Renal cortical epithelial cell (primary cell): ENCODE measurements around the gene RFXAP. TPM values are rescaled to one million over a fixed set of nuclear protein-coding genes. Genes with fewer than 3 reads are reported as not detected.

ENCODE experiments used
- DNase-seq: peaks from one replicate; pipeline ENCODE4 v3.0.0-alpha.2; 2011; ENCODE audit warnings: low read depth
- total RNA-seq: library from RNA; depleted of rRNA; stranded (reverse); fragments of >200 nt; gene quantifications from 2 replicates; pipeline ENCODE4 v1.2.3, GENCODE V29; 2014

RFXAP gene
- total RNA-seq, 1 donor from 2014 or later: 2.3 TPM

DNA sequence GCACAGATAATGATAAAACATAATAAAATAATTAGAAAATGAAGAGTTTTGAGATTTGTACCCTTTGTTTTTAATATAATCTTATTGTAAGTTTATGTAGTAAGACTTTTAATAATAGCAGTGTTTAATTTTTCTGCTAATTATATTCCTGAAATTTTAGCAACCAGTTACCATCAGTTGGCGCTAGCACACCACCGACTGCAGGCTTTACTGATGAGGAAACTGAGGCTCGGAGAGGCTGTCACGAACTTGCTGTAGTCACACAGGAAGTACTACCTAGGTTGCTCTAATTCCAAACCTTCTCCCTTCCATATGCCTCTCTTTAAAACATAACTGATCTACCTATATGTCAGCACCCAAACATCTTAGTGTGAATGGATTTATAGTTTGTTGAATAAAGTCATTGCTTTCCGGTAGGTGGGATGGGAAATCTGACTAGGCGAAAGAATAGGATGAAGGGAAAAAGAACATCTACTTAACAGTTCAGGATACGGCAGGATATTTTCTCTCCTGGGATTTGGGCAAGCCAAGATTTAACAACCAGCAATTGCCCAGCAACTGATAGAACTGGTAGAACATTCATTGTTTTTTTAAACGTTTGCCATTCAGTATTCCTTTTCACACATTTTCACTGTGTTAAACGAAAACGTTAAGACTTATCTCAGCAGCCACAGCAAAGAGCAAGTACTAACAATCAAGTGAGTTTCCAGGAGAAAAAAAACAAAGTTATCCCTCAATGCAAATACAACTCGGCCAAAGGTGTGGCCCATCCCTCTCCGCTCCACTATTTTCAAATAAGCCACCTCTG, 822 bp upstream of the RFXAP start:
- DNase-seq: no peak

DNA sequence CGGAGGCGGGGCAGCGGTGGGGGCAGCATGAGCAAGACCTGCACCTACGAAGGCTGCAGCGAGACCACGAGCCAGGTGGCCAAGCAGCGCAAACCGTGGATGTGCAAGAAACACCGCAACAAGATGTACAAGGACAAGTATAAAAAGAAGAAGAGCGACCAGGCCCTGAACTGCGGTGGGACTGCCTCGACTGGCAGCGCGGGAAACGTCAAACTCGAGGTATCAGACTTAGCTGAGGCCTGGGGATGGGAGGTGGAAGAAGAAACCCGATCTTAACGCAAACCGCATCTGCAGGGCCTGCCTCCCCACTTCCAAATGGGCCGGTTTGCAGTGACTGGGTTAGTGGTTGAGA, 693 bp downstream of the RFXAP start:
- no peak for DNase-seq

DNA sequence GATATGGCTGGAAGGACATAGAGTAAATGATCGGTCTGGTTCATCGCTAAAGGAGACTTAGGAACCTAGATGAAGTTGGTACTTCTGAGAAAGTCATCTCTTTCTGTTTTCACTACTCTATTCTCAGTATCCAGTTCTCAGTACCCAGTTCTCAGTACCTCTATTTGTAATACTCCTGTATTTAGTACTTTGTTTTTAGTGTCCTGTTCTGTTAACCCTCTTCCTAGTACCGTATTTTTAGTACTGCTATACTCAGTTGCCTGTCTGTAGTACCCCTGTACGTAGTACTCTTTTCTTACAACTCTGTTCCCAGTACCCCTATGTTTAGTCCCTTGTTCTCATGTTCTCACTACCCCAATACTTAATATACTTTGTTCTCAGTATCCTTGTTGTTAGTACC, 1.2 kb downstream of the RFXAP start:
- DNase-seq: no peak

DNA sequence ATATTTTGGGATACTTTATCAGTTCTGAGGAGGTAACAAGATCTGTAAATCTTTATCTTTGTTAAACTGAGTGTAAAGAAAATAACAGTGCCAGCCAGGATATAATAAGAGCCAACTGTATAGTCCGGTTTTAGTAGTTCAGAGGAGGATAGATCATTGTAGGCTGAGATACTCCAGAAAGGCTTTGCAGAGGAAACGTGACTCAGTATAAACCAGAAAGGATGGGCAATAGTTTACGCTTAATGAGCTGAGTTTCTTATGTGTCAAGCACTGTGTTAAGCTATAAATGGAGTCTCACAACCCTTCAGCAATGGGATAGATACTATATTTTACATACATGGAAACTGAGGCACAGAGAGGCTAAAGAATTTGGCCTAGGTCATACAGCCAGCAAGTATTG, 3.8 kb downstream of the RFXAP start:
- no peak for DNase-seq

DNA sequence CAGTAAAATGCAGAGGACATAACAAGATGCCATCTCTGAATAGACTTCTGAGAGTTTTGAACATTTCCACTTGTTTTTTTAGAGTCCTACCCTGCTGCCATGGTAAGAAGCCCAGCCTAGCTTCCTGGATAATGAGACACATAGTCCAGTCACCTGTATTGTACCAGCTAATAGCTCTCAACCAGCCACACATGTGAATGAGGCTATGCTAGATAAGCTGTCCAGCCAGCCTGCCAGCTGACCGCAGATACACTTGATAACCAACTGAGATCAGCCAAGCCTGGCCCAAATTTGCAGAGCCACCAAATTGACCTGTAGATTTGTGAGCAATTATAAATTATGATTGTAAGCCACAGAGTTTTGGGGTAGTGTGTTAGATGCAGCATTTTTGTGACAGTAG, 10.7 kb downstream of the RFXAP start:
- no peak for DNase-seq

DNA sequence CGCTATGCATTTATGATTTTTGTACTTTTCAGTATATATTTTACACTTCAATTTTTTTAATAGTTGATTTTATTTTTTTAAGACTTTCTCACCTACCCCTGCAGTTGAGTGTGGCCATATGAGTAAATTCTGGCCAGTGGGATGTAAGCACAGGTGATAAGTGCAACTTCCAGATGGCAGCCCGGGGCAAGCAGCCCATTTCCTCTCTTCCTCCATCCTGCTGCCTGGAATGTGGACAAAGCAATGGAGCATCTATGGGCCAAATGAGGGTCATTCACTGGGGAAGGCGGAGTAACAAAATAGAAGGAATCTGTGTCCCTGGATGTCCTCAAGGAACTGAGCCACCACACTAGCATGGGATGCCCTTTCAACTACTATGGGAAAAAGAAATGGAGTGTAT, 12.3 kb downstream of the RFXAP start:
- DNase-seq: no peak

DNA sequence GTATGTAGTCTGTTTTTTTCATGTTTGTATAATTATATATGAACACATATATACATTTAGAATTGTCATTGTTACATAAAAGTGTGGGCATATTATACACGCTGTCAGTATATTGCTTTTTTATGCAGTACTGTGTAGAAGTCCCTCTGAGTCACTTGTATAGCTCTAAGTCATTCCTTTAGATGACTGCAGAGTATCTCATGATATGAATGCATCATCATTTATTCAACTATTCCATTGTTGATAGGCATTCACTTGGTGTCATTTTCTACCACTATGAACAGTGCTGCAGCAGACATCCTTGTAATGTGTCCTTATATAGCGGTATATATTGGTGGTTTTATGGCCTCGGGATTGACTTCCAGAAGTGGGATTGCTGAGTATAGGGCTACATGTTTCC, 15.3 kb downstream of the RFXAP start:
- DNase-seq: no peak

DNA sequence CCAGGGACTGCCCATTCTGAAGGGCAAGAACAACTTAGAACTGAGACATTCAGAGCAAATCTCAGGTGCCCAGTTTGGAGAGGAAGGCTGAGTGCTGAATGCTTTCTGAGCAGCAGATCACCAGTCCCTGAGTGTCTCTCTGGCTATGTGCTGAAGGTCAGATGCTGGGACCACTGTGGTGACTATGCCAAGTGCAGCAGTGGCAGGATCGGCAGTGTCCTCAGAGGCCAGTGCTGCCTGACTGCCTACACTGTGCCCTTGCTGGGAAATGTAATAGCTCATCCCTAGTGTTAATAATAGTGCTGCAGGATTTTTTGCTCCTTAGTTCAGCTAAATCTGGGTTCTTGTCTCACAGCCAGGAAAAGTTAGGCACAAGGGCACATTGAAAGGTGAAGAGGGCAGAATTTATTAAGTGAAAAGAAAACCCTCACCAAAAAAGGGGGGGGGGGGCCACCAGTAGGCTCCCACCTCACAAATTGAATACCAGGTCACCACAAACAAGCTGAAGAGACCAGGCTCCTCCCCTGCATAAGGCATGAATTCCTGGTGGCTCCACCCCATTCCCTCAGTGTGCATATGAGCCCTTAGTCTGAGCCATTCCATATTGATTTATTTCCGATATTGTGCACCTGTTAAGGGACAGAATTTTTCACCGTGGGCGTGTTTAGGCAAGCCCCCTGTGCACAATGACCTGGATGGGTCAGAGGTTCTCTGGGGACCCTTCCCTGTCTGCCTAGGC, 18.5 kb downstream of the RFXAP start:
- no peak for DNase-seq

DNA sequence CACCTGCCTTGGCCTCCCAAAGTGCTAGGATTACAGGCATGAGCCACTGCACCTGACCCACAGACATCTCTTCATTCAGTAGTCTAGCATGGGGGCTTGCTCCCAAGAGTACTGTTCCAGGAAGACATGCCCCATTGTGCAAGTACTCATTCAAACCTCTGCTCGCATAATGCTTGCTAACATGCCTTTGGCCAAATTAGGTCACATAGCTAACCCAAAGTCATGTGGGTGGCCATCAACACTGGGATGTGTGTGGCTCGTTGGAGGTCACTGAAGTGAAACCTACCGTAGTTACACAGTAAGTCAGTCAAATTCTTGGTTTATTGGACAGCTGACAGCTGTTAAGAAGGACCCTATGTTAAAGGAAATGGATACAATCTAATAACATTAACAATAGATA, 20.3 kb downstream of the RFXAP start:
- peak; percentile 94 for DNase-seq

DNA sequence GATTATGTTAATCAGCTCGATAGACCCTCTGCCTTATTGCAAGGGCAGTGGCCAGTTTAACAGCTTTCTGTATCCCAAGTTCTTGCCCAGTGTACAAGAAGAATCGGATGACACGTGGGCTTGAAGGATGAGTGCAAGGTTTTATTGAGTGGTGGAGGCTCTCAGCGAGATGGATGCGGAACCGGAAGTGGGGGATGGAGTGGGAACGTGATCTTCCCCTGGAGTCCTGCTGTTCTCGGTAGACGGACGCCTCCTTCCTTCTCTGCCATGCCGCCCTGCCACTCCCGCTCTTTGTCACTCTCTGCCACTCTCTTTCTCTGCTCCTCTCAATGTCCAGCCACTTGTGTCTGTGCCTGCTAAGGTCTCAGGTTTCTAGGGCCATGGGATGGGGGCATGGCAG, 21.0 kb downstream of the RFXAP start:
- DNase-seq: no peak

DNA sequence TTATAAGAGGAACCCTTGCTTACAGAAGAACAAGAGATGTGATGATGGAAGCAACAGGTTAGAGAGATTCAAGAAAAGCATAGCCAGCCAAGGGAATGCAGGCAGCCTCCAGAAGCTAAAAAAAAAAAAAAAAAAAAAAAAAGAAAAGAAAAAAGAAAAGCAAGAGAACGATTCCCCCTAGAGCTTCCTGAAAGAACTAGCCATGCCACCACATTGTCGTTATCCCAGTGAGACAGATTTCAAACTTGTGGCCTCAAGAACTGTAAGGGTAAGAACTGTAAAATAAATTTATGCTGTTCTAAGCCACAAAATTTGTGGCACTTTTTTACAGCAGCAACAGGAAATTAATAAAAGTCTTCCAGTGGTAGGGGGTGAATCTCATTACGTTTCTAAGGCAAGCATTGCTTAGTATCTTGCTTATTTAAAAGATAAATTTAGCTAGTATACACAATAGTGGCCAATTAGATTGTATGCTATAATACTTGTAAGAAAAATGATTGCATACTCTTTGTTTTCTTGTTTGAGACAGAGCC, 21.8 kb downstream of the RFXAP start:
- DNase-seq: no peak

DNA sequence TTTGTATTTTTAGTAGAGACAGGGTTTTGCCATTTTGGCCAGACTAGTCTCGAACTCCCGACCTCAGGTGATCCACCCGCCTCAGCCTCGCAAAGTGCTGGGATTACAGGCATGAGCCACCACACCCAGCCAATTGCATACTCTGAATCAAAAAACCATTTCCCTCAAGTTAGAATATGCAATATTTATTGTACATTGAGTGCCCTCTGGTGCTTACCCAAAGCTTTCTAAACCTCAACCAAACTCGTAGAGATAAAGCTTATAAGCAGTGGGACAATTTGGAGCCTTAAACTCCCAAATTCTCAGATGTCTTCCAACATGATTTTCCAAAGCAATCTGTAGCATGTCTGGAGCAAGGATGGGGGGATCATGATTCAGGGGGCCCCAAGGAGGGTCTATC, 22.4 kb downstream of the RFXAP start:
- peak; percentile 7 for DNase-seq

DNA sequence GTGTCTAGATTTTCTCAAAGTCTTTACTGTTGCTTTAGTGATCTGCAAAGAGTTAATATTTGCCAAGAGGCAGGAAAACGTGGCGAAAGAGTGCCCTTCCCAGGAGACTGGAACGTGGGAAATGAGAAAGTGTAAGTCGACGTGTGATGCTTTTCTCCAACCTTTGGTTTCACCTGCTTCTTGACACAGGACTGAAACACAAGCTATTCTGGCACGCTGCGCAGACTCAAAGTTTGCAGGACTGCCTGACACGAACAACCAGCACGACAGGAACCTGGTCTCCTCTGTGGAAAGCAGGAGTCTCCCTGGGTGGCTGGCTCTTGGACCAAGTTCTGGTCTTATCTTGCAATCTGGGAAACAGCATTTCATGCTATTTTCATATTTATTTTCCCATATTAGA, 28.6 kb downstream of the RFXAP start:
- DNase-seq: peak; percentile 59

DNA sequence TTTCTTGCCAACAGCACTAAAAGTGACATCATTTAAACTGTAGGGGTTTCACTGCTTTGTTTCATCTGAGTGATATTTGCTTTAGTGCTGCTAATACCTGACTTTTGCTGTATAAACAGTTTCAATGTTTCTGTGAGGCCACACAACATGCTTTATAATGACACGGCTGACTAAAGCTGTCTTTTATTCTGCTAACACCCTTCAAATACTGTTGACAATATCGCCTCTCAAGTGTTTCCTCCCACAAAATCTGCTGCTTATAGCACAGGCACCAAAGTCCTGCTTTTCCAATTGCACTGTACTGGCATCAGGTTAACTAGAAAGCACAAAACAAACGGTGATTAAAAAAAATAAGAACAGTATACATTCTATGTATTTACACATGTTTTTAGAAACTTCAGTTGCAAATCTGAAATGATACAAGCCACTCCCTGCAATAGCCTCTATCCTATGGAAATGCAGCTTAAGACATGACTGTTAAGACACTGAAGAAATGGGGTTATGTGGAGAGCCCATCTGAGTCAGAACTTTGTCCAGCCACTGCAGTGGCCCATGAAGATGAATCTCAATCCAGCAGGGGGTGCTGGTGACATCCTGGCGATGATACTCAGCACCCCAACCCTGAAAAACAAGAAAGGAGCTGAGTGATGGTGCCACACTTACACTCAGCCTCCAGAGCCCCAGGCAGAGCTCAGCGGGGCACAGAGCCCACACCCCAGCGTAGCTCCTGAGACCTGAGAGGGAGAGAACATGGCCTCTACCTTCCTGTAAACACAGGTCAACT, 29.4 kb downstream of the RFXAP start:
- DNase-seq: peak; percentile 44

DNA sequence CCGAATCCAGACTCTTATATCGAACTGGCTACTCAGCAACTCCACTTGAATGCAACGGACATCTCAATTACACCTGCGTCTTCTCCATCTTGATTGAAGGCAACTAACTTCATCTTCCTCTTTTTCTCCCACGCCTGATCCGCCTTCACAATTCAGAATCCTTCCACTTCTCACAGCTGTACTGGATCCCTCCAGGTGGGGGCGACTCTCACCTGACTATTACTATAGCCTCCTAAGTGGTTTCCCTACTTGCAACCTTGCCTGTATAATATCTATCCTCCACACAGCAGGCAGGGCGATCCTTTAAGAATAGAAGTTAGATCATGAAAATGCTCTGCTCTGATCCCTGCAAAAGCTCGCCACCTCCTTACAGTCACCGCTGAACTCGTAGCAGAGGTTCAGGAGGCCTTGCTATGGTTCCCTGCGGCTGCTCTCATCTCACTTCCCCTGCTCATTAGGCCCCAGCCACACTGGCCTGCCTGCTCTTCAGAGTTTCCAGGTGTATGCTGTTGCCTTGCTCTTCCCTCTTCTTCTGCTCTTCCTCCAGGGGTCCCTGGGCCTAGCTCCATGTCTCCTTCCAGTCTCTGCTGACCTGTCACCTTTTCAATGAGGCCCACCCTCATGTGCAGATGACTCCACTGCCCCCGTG, 31.9 kb downstream of the RFXAP start:
- DNase-seq: no peak

DNA sequence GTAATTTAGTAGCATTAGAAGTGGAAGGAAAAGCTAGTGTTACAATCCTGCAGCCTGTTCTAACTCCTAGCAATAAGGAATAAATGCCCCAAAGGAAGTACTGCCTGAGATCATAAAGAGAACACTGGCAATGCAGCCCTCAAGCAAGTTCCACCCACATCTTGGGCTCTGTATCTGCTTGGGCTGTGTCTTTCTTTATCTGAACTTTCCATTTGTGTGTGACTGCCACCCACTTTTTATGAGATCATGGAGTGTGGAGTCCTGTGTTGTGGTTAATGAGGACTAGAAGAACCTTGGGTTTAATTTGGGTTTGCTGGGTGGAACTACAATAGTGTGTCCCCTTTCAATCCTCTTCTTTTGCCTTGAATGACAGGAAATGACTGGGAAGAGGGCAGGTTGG, 38.2 kb downstream of the RFXAP start:
- DNase-seq: no peak

DNA sequence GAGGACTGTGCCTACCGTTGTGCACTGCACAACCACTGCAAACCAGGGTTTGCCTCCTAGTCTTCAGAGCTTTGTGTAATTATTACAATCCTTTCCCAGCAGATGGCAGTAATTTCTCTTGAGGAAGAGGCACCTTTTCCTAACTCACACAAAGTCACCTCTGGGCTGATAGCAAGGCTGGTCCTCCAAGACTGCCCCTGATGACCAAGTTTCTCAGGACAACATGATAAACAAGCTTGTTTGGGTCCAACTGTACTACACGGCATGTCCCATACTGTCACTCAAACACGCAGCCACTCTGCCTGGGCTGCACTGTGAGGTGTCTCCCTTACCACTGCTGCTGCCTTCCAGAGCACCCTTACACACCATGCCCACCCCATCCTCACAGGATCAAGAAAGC, 39.3 kb downstream of the RFXAP start:
- peak; percentile 70 for DNase-seq

DNA sequence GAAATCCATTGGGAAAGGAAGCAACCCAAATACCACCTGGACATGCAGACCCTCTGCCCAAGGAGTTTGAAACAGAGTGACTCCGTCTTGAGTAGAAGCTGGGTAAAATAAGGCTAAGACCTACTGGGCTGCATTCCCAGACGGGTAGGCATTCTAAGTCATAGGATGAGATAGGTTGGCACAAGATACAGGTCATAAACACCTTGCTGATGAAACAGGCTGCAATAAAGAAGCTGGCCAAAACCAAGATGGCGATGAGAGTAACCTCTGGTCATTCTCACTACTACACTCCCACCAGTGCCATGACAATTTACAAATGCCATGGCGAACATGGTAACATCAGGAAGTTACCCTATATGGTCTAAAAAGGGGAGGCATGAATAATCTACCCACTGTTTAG, 40.2 kb downstream of the RFXAP start:
- DNase-seq: no peak

DNA sequence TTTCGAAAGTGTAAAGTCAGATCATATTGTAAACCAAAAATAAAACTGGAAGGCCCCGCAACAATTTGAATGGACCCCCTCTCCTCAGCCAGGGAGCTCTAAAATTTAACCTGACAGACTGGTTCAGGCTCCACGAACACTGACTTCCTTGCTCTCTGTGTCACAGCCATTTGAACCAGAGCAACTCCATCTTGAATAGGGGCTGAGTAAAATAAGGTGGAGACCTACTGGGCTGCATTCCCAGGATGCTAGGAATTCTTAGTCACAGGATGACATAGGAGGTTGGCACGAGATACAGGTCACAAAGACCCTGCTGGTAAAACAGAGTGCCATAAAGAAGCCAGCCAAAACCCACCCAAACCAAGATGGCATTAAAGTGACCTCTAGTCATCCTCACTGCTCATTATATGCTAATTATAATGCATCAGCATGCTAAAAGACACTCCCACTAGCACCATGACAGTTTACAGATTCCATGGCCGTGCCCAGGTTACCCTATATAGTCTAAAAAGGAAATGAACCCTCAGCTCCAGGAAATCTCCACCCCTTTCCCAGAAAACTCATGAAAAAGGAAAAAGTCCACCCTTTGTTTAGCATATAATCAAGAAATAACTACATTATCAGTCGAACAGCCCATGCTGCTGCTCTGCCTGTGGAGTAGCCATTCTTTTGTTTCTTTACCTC, 43.1 kb downstream of the RFXAP start:
- no peak for DNase-seq

DNA sequence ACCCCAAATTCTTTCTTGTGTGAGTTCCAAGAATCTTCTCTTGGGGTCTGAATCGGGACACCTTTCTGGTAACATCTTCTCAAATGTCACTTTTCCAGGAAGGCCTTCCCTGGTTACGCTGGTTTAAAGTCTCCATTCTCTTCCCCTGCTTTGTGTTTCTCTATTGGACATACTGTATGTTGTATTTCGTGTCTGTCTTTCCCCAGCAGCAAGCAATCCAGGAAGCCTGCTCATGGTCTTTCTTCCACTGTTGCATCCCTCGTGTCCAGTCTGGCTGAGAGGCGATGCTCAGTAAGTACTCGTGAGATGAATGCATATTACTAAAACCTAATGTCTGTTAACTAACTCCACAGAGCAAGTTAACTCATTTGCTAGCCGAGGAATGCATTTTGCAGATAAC, 43.7 kb downstream of the RFXAP start:
- no peak for DNase-seq

DNA sequence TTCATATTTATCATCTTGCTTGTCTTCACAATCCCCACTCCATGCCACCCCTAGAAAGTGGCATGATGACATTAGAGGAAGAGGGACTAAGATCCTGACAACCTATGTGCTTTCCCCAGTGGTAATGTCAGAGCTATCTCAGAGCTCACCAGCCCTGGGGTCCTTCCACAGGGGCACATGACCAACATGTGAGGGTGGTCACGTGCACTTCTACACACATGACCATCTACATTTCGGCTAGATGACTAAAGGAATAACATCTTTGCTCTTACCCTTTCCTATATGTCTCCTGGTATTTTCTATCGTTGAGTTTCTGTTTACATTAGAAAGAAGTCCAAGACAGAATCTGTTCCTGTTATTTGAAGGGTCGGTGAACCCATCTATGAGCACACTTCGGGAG, 46.2 kb downstream of the RFXAP start:
- DNase-seq: no peak
